ENCODE results near the gene HOXB3. TPM values are rescaled to one million over a fixed set of nuclear protein-coding genes. Genes with fewer than 3 reads are reported as not detected.

HOXB3 gene
- total RNA-seq, 1 donor from 2014 or later, result not detected

DNA sequence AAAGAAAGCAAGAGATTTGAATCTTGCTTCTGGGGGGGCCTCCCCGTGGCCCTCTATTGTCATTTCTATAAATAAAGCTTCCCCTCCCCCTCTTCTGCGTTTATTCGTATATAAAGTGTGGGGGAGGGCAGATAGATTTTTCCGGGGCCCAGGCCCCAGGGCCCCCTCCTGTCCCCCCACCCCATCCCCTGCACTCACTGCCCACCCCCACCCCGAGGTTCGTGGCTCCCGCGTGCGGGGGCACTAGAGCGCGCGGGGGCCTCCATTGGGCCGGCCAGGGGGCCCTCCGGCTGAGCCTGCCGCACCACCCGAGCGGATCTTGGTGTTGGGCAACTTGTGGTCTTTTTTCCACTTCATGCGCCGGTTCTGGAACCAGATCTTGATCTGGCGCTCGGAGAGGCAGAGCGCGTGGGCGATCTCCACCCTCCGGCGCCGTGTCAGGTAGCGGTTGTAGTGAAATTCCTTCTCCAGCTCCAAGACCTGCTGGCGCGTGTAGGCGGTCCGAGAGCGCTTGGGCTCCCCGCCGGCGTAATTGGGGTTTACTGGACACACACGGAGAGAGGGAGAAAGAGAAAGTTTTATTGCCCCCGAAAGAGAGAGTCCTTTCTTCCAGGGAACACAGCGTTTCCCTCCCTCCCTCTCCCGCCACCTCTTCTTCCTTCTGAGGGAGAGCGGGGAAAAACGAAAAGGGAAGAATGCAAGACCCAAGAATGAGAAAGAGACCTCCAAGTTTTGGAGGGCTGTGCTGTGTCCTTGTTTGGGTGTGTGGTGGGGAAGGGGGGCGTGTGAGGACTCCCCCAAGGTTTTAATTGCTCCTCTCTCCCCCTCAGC lies 13.3 kb downstream of the HOXB3 start:
- DNase-seq (ENCODE audit: low read depth), result peak; percentile 87
- peak; percentile 30 for TF ChIP-seq EZH2 (IDR thresholded peaks at IDR 0.05; ENCODE audit: insufficient read depth, low read length)
- TF ChIP-seq CTCF (IDR thresholded peaks at IDR 0.05; ENCODE audit: insufficient read depth, low read depth, low read length), result no peak
- Histone ChIP-seq H3K36me3 (ENCODE audit: insufficient read depth, low read length) (no peaks in the 10 kb centered on the region), H2AFZ (ENCODE audit: low read depth, low read length) (no peak overlapping the region), H3K79me2 (ENCODE audit: insufficient read depth, low read length) (peaks cover 80% of the 10 kb centered on the region), H3K9me3 (ENCODE audit: insufficient read depth, low read depth, low read length) (no peaks in the 10 kb centered on the region), H4K20me1 (ENCODE audit: insufficient read depth, low read length) (peaks cover 4% of the 10 kb centered on the region), H3K27ac (ENCODE audit: low read depth, low read length) (peak overlapping the region; percentile 77), H3K4me1 (ENCODE audit: insufficient read depth, low read length) (peaks cover 17% of the 10 kb centered on the region), H3K4me2 (ENCODE audit: low read length) (peak overlapping the region; percentile 80), H3K27me3 (ENCODE audit: insufficient read depth, low read length) (peaks cover 89% of the 10 kb centered on the region), H3K9ac (ENCODE audit: low read length) (peak overlapping the region; percentile 81), H3K4me3 (ENCODE audit: insufficient read depth, low read depth, low read length) (peak overlapping the region; percentile 58)
- peaks cover 58% of the 10 kb centered on the region for H3K27me3 Mint-ChIP-seq (ENCODE audit: low read depth, unreplicated experiment)
- H3K4me1 Mint-ChIP-seq (ENCODE audit: low read depth, unreplicated experiment), result no peaks in the 10 kb centered on the region
- peaks cover 3% of the 10 kb centered on the region for H3K36me3 Mint-ChIP-seq (ENCODE audit: low read depth, unreplicated experiment)
- peaks cover 25% of the 10 kb centered on the region for H3K9me3 Mint-ChIP-seq (ENCODE audit: unreplicated experiment)
- H3K4me3 Mint-ChIP-seq (ENCODE audit: unreplicated experiment), result no peak overlapping the region
- no peak for FAIRE-seq
- no peak overlapping the region for H3K27ac Mint-ChIP-seq (ENCODE audit: unreplicated experiment)

GRCh38 chr17:48575673-48576478 lies 14.2 kb downstream of the HOXB3 start:
- peaks cover 21% of the 10 kb centered on the region for H3K4me1 ChIP-seq (ENCODE audit: insufficient read depth, low read length)
- peak overlapping the region; percentile 81 for H3K9ac ChIP-seq (ENCODE audit: low read length)
- peak overlapping the region; percentile 77 for H3K27ac ChIP-seq (ENCODE audit: low read depth, low read length)
- peaks cover 49% of the 10 kb centered on the region for H3K27me3 Mint-ChIP-seq (ENCODE audit: low read depth, unreplicated experiment)
- no peak overlapping the region for H2AFZ ChIP-seq (ENCODE audit: low read depth, low read length)
- peaks cover 3% of the 10 kb centered on the region for H3K36me3 Mint-ChIP-seq (ENCODE audit: low read depth, unreplicated experiment)
- no peaks in the 10 kb centered on the region for H3K4me1 Mint-ChIP-seq (ENCODE audit: low read depth, unreplicated experiment)
- no peak for TF ChIP-seq EZH2 (IDR thresholded peaks at IDR 0.05; ENCODE audit: insufficient read depth, low read length)
- TF ChIP-seq CTCF (IDR thresholded peaks at IDR 0.05; ENCODE audit: insufficient read depth, low read depth, low read length), result no peak
- H3K27ac Mint-ChIP-seq (ENCODE audit: unreplicated experiment), result no peak overlapping the region
- peak overlapping the region; percentile 36 for H3K4me3 ChIP-seq (ENCODE audit: insufficient read depth, low read depth, low read length)
- no peak for FAIRE-seq
- H3K9me3 Mint-ChIP-seq (ENCODE audit: unreplicated experiment), result peaks cover 20% of the 10 kb centered on the region
- DNase-seq (ENCODE audit: low read depth), result no peak
- H3K27me3 ChIP-seq (ENCODE audit: insufficient read depth, low read length), result peaks cover 91% of the 10 kb centered on the region
- no peak overlapping the region for H3K4me3 Mint-ChIP-seq (ENCODE audit: unreplicated experiment)
- H3K79me2 ChIP-seq (ENCODE audit: insufficient read depth, low read length), result peaks cover 79% of the 10 kb centered on the region
- H4K20me1 ChIP-seq (ENCODE audit: insufficient read depth, low read length), result peaks cover 4% of the 10 kb centered on the region
- no peaks in the 10 kb centered on the region for H3K36me3 ChIP-seq (ENCODE audit: insufficient read depth, low read length)
- no peaks in the 10 kb centered on the region for H3K9me3 ChIP-seq (ENCODE audit: insufficient read depth, low read depth, low read length)
- H3K4me2 ChIP-seq (ENCODE audit: low read length), result peak overlapping the region; percentile 80

All from astrocyte (in vitro differentiated cells and primary cell).